Muscle layer of colon (tissue), 2 donors: Measurements from ENCODE around the gene EEF1A2.

Source experiments
- H3K27ac ChIP-seq: one replicate; pipeline ENCODE4 v1.7.0; 2013; ENCODE audit warnings: low read depth, mild to moderate bottlenecking, low read length, moderate library complexity
- H3K27me3 ChIP-seq, 2 donors: one replicate each; pipeline ENCODE4 v1.7.0; 2013; ENCODE audit warnings: low read length in 2 of 2, mild to moderate bottlenecking in 2 of 2; ENCODE audit not compliant: insufficient read depth in 2 of 2, control insufficient read depth in 1 of 2
- H3K36me3 ChIP-seq: one replicate; pipeline ENCODE4 v1.7.0; 2013; ENCODE audit warnings: mild to moderate bottlenecking, low read length; ENCODE audit not compliant: insufficient read depth
- H3K4me1 ChIP-seq: one replicate; pipeline ENCODE4 v1.7.0; 2013; ENCODE audit warnings: mild to moderate bottlenecking, low read length; ENCODE audit not compliant: insufficient read depth
- H3K4me3 ChIP-seq, 2 donors: one replicate each; pipeline ENCODE4 v1.7.0; 2013; ENCODE audit warnings: low read length in 2 of 2, low read depth in 1 of 2, mild to moderate bottlenecking in 1 of 2, moderate library complexity in 1 of 2
- H3K9ac ChIP-seq: one replicate; pipeline ENCODE4 v1.7.0; 2013; ENCODE audit warnings: low read length
- H3K9me3 ChIP-seq: one replicate; pipeline ENCODE4 v1.7.0; 2013; ENCODE audit warnings: mild to moderate bottlenecking, low read length
- donor health status: abdominal sarcoma.
- donor health status: Adenocarcinoma of cecum.

EEF1A2 gene

GRCh38 chr20:63448031-63448430, 50.9 kb downstream of the EEF1A2 start:
- H3K27me3 ChIP-seq, result peaks cover 9 to 50% of the 10 kb centered on the region in 2 donors
- H3K27ac ChIP-seq, result no peak overlapping the region
- no peak overlapping the region for H3K9ac ChIP-seq

GRCh38 chr20:63447320-63447719, 51.6 kb downstream of the EEF1A2 start:
- Histone ChIP-seq H3K4me3 (no peak overlapping the region), H3K9ac (no peak overlapping the region), H3K27me3 (peaks cover 9 to 43% of the 10 kb centered on the region in 2 donors), H3K36me3 (no peaks in the 10 kb centered on the region), H3K27ac (no peak overlapping the region), H3K4me1 (no peaks in the 10 kb centered on the region), H3K9me3 (no peaks in the 10 kb centered on the region)

More at GRCh38 chr20:63448031-63448430, 50.9 kb downstream of the EEF1A2 start:
- Histone ChIP-seq H3K4me1 (no peaks in the 10 kb centered on the region), H3K9me3 (no peaks in the 10 kb centered on the region), H3K4me3 (no peak overlapping the region), H3K36me3 (no peaks in the 10 kb centered on the region)

- Histone ChIP-seq H3K27ac (no peak overlapping the region), H3K36me3 (no peaks in the 10 kb centered on the region), H3K9ac (no peak overlapping the region), H3K9me3 (no peaks in the 10 kb centered on the region), H3K27me3 (peaks cover 9 to 39% of the 10 kb centered on the region in 2 donors), H3K4me1 (no peaks in the 10 kb centered on the region), H3K4me3 (no peak overlapping the region)
These were observed 52.5 kb downstream of the EEF1A2 start for GRCh38 chr20:63446216-63447024.

GRCh38 chr20:63445075-63445734, 53.7 kb downstream of the EEF1A2 start:
- Histone ChIP-seq H3K9ac (no peak overlapping the region), H3K36me3 (no peaks in the 10 kb centered on the region), H3K9me3 (no peaks in the 10 kb centered on the region), H3K4me1 (no peaks in the 10 kb centered on the region), H3K27me3 (peaks cover 9 to 40% of the 10 kb centered on the region in 2 donors), H3K4me3 (no peak overlapping the region), H3K27ac (no peak overlapping the region)

GRCh38 chr20:63444548-63444947, 54.3 kb downstream of the EEF1A2 start:
- no peak overlapping the region for H3K27ac ChIP-seq
- H3K9me3 ChIP-seq, result no peaks in the 10 kb centered on the region
- no peak overlapping the region for H3K9ac ChIP-seq
- no peaks in the 10 kb centered on the region for H3K4me1 ChIP-seq
- H3K27me3 ChIP-seq, result peaks cover 9 to 38% of the 10 kb centered on the region in 2 donors
- no peak overlapping the region for H3K4me3 ChIP-seq
- no peaks in the 10 kb centered on the region for H3K36me3 ChIP-seq

GRCh38 chr20:63443606-63444395, 55.1 kb downstream of the EEF1A2 start:
- H3K9ac ChIP-seq, result no peak overlapping the region
- no peaks in the 10 kb centered on the region for H3K4me1 ChIP-seq
- peaks cover 5 to 35% of the 10 kb centered on the region in 2 donors for H3K27me3 ChIP-seq
- no peaks in the 10 kb centered on the region for H3K9me3 ChIP-seq
- H3K27ac ChIP-seq, result no peak overlapping the region
- no peaks in the 10 kb centered on the region for H3K36me3 ChIP-seq
- H3K4me3 ChIP-seq, result no peak overlapping the region

- Histone ChIP-seq H3K27ac (no peak overlapping the region), H3K4me1 (no peaks in the 10 kb centered on the region), H3K9me3 (no peaks in the 10 kb centered on the region), H3K9ac (no peak overlapping the region), H3K36me3 (no peaks in the 10 kb centered on the region), H3K4me3 (no peak overlapping the region), H3K27me3 (peaks cover 0 to 30% of the 10 kb centered on the region in 2 donors)
These were observed 56.8 kb downstream of the EEF1A2 start for GRCh38 chr20:63442100-63442493.

GRCh38 chr20:63441136-63442099, 57.5 kb downstream of the EEF1A2 start:
- no peak overlapping the region for H3K4me3 ChIP-seq
- peaks cover 0 to 27% of the 10 kb centered on the region in 2 donors for H3K27me3 ChIP-seq
- no peaks in the 10 kb centered on the region for H3K4me1 ChIP-seq
- no peak overlapping the region for H3K27ac ChIP-seq
- no peak overlapping the region for H3K9ac ChIP-seq
- H3K9me3 ChIP-seq, result no peaks in the 10 kb centered on the region
- H3K36me3 ChIP-seq, result no peaks in the 10 kb centered on the region

- Histone ChIP-seq H3K4me1 (no peaks in the 10 kb centered on the region), H3K27ac (no peak overlapping the region), H3K9ac (no peak overlapping the region), H3K4me3 (no peak overlapping the region), H3K9me3 (no peaks in the 10 kb centered on the region), H3K27me3 (peaks cover 0 to 22% of the 10 kb centered on the region in 2 donors), H3K36me3 (no peaks in the 10 kb centered on the region)
These were observed 58.4 kb downstream of the EEF1A2 start for GRCh38 chr20:63440366-63440955.

- peaks cover 0 to 22% of the 10 kb centered on the region in 2 donors for H3K27me3 ChIP-seq
- no peak overlapping the region for H3K9ac ChIP-seq
- no peaks in the 10 kb centered on the region for H3K9me3 ChIP-seq
- no peaks in the 10 kb centered on the region for H3K36me3 ChIP-seq
- H3K4me1 ChIP-seq, result no peaks in the 10 kb centered on the region
- no peak overlapping the region for H3K27ac ChIP-seq
- no peak overlapping the region for H3K4me3 ChIP-seq
These were observed 59.0 kb downstream of the EEF1A2 start for GRCh38 chr20:63439866-63440265.
